H1 (cell line): ENCODE measurements around the gene DDX59. TPM values are rescaled to one million over a fixed set of nuclear protein-coding genes. Genes with fewer than 3 reads are reported as not detected.

Experiments
- CTCF ChIA-PET: fragments of 300-600 bp; sonication (Branson Sonifier 250); formaldehyde crosslinking; loops from one replicate; lab custom pipeline; 2021; ENCODE audit not compliant: partially characterized antibody; lab: Charles Lee
- POLR2A ChIA-PET: fragments of 300-600 bp; sonication (Branson Sonifier 250); formaldehyde crosslinking; loops from one replicate; lab custom pipeline; 2021; ENCODE audit warnings: inconsistent platforms; ENCODE audit not compliant: partially characterized antibody; lab: Charles Lee
- DNase-seq, 2 experiments: peaks; one replicate each; pipeline versions ENCODE4 v3.0.0 to v3.0.0-alpha.2; 2010 to 2022; ENCODE audit warnings: low spot score in 2 of 2, low read depth in 1 of 2, mixed read lengths in 1 of 2
- FAIRE-seq: peaks from 2 replicates; lab custom pipeline; 2011; peaks lifted over from hg19 to GRCh38; lab: Jason Lieb, UNC
- H2AFZ ChIP-seq: 2 replicates; pipeline ENCODE4 v1.8.1; 2012; ENCODE audit warnings: low read length, inconsistent platforms
- H2AK5ac ChIP-seq: 2 replicates; pipeline ENCODE4 v1.6.1; 2013; ENCODE audit warnings: low read depth, low read length
- H2BK120ac ChIP-seq: replicated peaks from 2 replicates; pipeline ENCODE3; 2013; ENCODE audit warnings: low read depth, low read length, inconsistent platforms
- H2BK12ac ChIP-seq: 2 replicates; pipeline ENCODE4 v1.6.1; 2013; ENCODE audit warnings: low read depth, low read length
- H2BK15ac ChIP-seq: 2 replicates; pipeline ENCODE4 v1.6.1; 2013; ENCODE audit warnings: low read length
- H2BK20ac ChIP-seq: 2 replicates; pipeline ENCODE4 v1.6.1; 2013; ENCODE audit warnings: low read length
- H2BK5ac ChIP-seq: 2 replicates; pipeline ENCODE4 v1.6.1; 2013; ENCODE audit warnings: low read depth, low read length
- H3K14ac ChIP-seq: 2 replicates; pipeline ENCODE4 v1.6.1; 2013; ENCODE audit warnings: inconsistent platforms; ENCODE audit not compliant: insufficient read length
- H3K18ac ChIP-seq: 2 replicates; pipeline ENCODE4 v1.6.1; 2013; ENCODE audit warnings: low read length; ENCODE audit errors: extremely low read depth
- H3K23ac ChIP-seq: 2 replicates; pipeline ENCODE4 v1.6.1; 2013; ENCODE audit warnings: inconsistent platforms; ENCODE audit not compliant: insufficient read length
- H3K23me2 ChIP-seq: 2 replicates; pipeline ENCODE4 v1.6.1; 2013; ENCODE audit warnings: low read depth, low read length
- H3K27ac ChIP-seq: 2 replicates; pipeline ENCODE4 v1.6.1; 2011; ENCODE audit warnings: low read depth, low read length, inconsistent platforms
- H3K27me3 ChIP-seq, 4 experiments: replicated peaks in 1 of 4; 1 replicate in 1 of 4; 2 replicates in 3 of 4; pipeline versions ENCODE4 v1.6.1 to v1.8.1; 2011 to 2013; ENCODE audit warnings: low read length in 3 of 4, mild to moderate bottlenecking in 3 of 4, inconsistent platforms in 2 of 4, mixed read lengths in 2 of 4, moderate library complexity in 1 of 4; ENCODE audit not compliant: control insufficient read depth in 3 of 4, insufficient read depth in 3 of 4; ENCODE audit errors: extremely low read depth in 1 of 4
- H3K36me3 ChIP-seq, 4 experiments: 2 replicates each; pipeline versions ENCODE4 v1.6.1 to v1.8.1; 2011 to 2013; ENCODE audit warnings: mild to moderate bottlenecking in 4 of 4, low read length in 3 of 4, moderate library complexity in 2 of 4, control low read depth in 1 of 4, inconsistent platforms in 1 of 4; ENCODE audit not compliant: insufficient read depth in 4 of 4, control insufficient read depth in 2 of 4
- H3K4ac ChIP-seq: replicated peaks from 2 replicates; pipeline ENCODE3; 2013; ENCODE audit warnings: low read length, low read depth, mixed read lengths, inconsistent platforms; ENCODE audit not compliant: insufficient read length
- H3K4me1 ChIP-seq, 4 experiments: replicated peaks in 1 of 4; 1 replicate in 1 of 4; 2 replicates in 3 of 4; pipeline versions ENCODE4 v1.6.1 to v1.8.1; 2011 to 2013; ENCODE audit warnings: low read length in 3 of 4, inconsistent platforms in 2 of 4, mixed read lengths in 1 of 4; ENCODE audit not compliant: insufficient read depth in 4 of 4, control insufficient read depth in 3 of 4
- H3K4me2 ChIP-seq, 2 experiments: 2 replicates each; pipeline versions ENCODE4 v1.6.1 to v1.8.1; 2011 to 2013; ENCODE audit warnings: low read depth in 2 of 2, low read length in 2 of 2, control low read depth in 1 of 2, inconsistent platforms in 1 of 2, mild to moderate bottlenecking in 1 of 2; ENCODE audit not compliant: insufficient read depth in 1 of 2
- H3K4me3 ChIP-seq, 4 experiments: fragments of 200-600, 300-600 bp in 1 of 4; sonication (generic), shearing (Covaris generic), sonication (Bioruptor Twin) in 1 of 4; 2 replicates each; pipeline versions ENCODE4 v1.5.1 to v1.8.1; 2011 to 2016; ENCODE audit warnings: low read length in 4 of 4, low read depth in 3 of 4, control low read depth in 2 of 4, inconsistent platforms in 2 of 4, mild to moderate bottlenecking in 2 of 4, mixed read lengths in 1 of 4, moderate library complexity in 1 of 4; ENCODE audit not compliant: insufficient read depth in 2 of 4; ENCODE audit errors: extremely low read depth in 1 of 4
- H3K56ac ChIP-seq: replicated peaks from 2 replicates; pipeline ENCODE3; 2013; ENCODE audit warnings: low read depth, mild to moderate bottlenecking, mixed read lengths, low read length, inconsistent platforms; ENCODE audit not compliant: insufficient read length
- H3K79me1 ChIP-seq: 2 replicates; pipeline ENCODE4 v1.6.1; 2013; ENCODE audit warnings: low read depth, low read length, control low read depth
- H3K79me2 ChIP-seq, 2 experiments: 2 replicates each; pipeline versions ENCODE4 v1.6.1 to v1.8.1; 2012 to 2013; ENCODE audit warnings: low read length in 2 of 2, mild to moderate bottlenecking in 2 of 2, inconsistent platforms in 1 of 2; ENCODE audit not compliant: insufficient read depth in 2 of 2, control insufficient read depth in 1 of 2
- H3K9ac ChIP-seq, 4 experiments: replicated peaks in 1 of 4; 1 replicate in 1 of 4; 2 replicates in 3 of 4; pipeline versions ENCODE4 v1.6.1 to v1.8.1; 2011 to 2013; ENCODE audit warnings: low read depth in 3 of 4, low read length in 3 of 4, control low read depth in 2 of 4, mild to moderate bottlenecking in 2 of 4, moderate library complexity in 2 of 4, inconsistent platforms in 1 of 4; ENCODE audit errors: extremely low read depth in 1 of 4
- H3K9me3 ChIP-seq, 2 experiments: 2 replicates each; pipeline versions ENCODE4 v1.6.1 to v1.8.1; 2012 to 2013; ENCODE audit warnings: mild to moderate bottlenecking in 2 of 2, moderate library complexity in 2 of 2, control low read depth in 1 of 2, inconsistent platforms in 1 of 2, low read depth in 1 of 2, low read length in 1 of 2, mixed read lengths in 1 of 2; ENCODE audit not compliant: insufficient read depth in 2 of 2
- H4K20me1 ChIP-seq, 2 experiments: replicated peaks in 1 of 2; 2 replicates each; pipeline versions ENCODE3 to v1.8.1; 2011 to 2013; ENCODE audit warnings: inconsistent platforms in 2 of 2, low read length in 2 of 2, mild to moderate bottlenecking in 1 of 2; ENCODE audit not compliant: insufficient read depth in 2 of 2, control insufficient read depth in 1 of 2
- H4K5ac ChIP-seq: 2 replicates; pipeline ENCODE4 v1.6.1; 2013; ENCODE audit warnings: low read length, low read depth, mixed read lengths, inconsistent platforms; ENCODE audit not compliant: insufficient read length
- H4K8ac ChIP-seq: 2 replicates; pipeline ENCODE4 v1.8.0; 2013; ENCODE audit warnings: mild to moderate bottlenecking, moderate library complexity, low read length, inconsistent platforms; ENCODE audit not compliant: insufficient read depth; ENCODE audit errors: extremely low read depth
- H4K91ac ChIP-seq: replicated peaks from 2 replicates; pipeline ENCODE3; 2013; ENCODE audit warnings: low read length, mixed read lengths, inconsistent platforms; ENCODE audit not compliant: insufficient read length
- CHD1 ChIP-seq: IDR thresholded peaks from 2 replicates; pipeline ENCODE4 v1.6.1; 2012; ENCODE audit warnings: low read depth, low read length, improper control_type of control experiment
- MAFK ChIP-seq: IDR thresholded peaks from 2 replicates; pipeline ENCODE4 v1.6.1; 2012; ENCODE audit warnings: low read depth, mild to moderate bottlenecking, improper control_type of control experiment, low read length
- WGBS, 2 experiments: shearing (Covaris generic) in 1 of 2; methylation state at CpG; one replicate each; pipeline versions ENCODE4 v1.1.6 to v1.1.7; 2013 to 2015; ENCODE audit warnings: low lambda C conversion rate in 2 of 2, mixed read lengths in 2 of 2, inconsistent platforms in 1 of 2, low coverage in 1 of 2, missing lambda C conversion rate in 1 of 2; ENCODE audit not compliant: insufficient replicate concordance in 2 of 2, insufficient coverage in 1 of 2, insufficient read length in 1 of 2; ENCODE audit errors: extremely low coverage in 1 of 2, missing lambda C conversion rate in 1 of 2; 5-methylcytosine and 5-hydroxymethylcytosine counted together
- polyA plus RNA-seq, 7 experiments: library from polyadenylated mRNA; depleted of rRNA in 3 of 7; stranded (reverse) in 5 of 7; unstranded in 2 of 7; fragments of >200 nt in 5 of 7; fragments of 200-250 nt in 2 of 7; gene quantifications; 1 replicate in 5 of 7; 2 replicates in 1 of 7; 4 replicates in 1 of 7; pipeline versions ENCODE4 v1.2.1 to v1.2.3, GENCODE V29; 2011 to 2013; ENCODE audit warnings: missing spikeins in 2 of 7, mixed read lengths in 2 of 7
- total RNA-seq: library from RNA; stranded (reverse); fragmentation: NEBNext Ultra II Directional; extraction: Animal tissue kit (Norgen Biotek cat#: 25700); gene quantifications from 2 replicates; pipeline ENCODE4 v1.2.1, GENCODE V29; 2021

The DDX59 gene
- total and polyA plus RNA-seq, 2 of the 8 experiments (the other 6 are each of a cell fraction or from before 2014, with no cell fraction given) = 8.3 to 19.4 TPM

DNA sequence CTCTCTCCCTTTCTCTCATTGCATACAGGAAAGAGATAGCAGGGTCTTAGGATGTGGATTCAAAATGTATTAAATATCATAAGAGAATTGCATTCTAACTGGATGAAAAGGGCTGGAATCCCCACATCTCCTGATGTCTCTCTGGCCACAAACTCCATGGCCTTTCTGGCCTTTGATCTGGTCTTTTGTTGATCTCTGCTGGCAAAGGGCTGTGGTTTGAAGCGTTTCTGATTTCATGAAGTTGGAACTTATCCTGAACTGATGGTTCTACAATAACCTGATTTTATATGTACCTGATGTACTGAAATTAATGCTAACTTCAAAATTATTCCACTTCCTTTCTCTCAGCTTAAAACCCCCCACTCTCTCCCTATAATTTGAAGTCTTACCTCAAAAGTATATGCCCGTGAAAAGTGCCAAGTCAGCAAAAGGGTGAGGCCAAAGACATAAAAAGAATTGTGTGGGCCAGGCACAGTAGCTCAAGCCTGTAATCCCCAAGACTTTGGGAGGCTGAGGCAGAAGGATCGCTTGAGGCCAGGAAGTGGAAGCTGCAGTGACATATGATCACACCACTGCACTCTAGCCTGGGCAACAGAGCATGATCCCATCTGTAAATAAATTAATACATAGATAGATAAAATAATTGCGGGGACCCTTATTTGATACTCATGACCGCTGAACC is 42.7 kb downstream of the DDX59 start:
- H2AFZ ChIP-seq = no peak overlapping the region
- ChIA-PET CTCF (interaction anchor here (1.0 to 1.4 kb wide), 5 partner anchors 18 to 345 kb away, joined by 3 to 4 read pairs (median 3); no protein-coding TSS in a partner anchor), POLR2A (no interaction called here)
- no peak overlapping the region for H3K9ac ChIP-seq
- H3K27me3 ChIP-seq = no peaks in the 10 kb centered on the region
- no peak overlapping the region for H2AK5ac ChIP-seq
- no peak overlapping the region for H3K14ac ChIP-seq
- H2BK20ac ChIP-seq = no peak overlapping the region
- no peaks in the 10 kb centered on the region for H3K79me2 ChIP-seq
- no peak overlapping the region for H3K4me2 ChIP-seq
- no peak overlapping the region for H3K56ac ChIP-seq
- H3K23me2 ChIP-seq = no peaks in the 10 kb centered on the region
- H3K23ac ChIP-seq = no peak overlapping the region
- H4K20me1 ChIP-seq = no peaks in the 10 kb centered on the region
- no peaks in the 10 kb centered on the region for H3K9me3 ChIP-seq
- H4K5ac ChIP-seq = no peak overlapping the region
- H2BK5ac ChIP-seq = no peak overlapping the region
- H3K36me3 ChIP-seq = no peaks in the 10 kb centered on the region
- no peak for FAIRE-seq
- H2BK15ac ChIP-seq = no peak overlapping the region
- H3K4me1 ChIP-seq = no peaks in the 10 kb centered on the region
- no peak overlapping the region for H2BK12ac ChIP-seq
- no peak overlapping the region for H4K91ac ChIP-seq
- no peak overlapping the region for H2BK120ac ChIP-seq
- H3K4ac ChIP-seq = no peak overlapping the region
- TF ChIP-seq CHD1 (no peak), MAFK (peak; percentile 98)
- DNase-seq = no peak
- H3K4me3 ChIP-seq = no peak overlapping the region
- H3K18ac ChIP-seq = no peak overlapping the region
- 78% methylated on average over 5 of the region's 5 CpGs; no CpG with 5 or more reads in 1 of the 2 experiments for WGBS, 2 experiments
- no peak overlapping the region for H4K8ac ChIP-seq
- no peaks in the 10 kb centered on the region for H3K79me1 ChIP-seq
- no peak overlapping the region for H3K27ac ChIP-seq
